Natural killer cell treated with Interleukin-12 subunit alpha and Interleukin-12 subunit beta and Interleukin-15 and Interleukin-18, amount 100 ng/mL, for 72 hours (primary cell): ENCODE measurements around the gene GCM1. TPM values are rescaled to one million over a fixed set of nuclear protein-coding genes. Genes with fewer than 3 reads are reported as not detected.
"Not testable (repeated sequence)": the region's sequence is repeated elsewhere in the genome, so short reads cannot be mapped to it uniquely, and the experiment has no call there.

Source experiments
- ATAC-seq, 2 donors: fragments of 150-1000 bp; cut with Tn5 transposase in 1 of 2; sonication (Bioruptor Pico), chemical (Tn5 transposase) in 1 of 2; 2 replicates each; pipeline ENCODE4 v1.10.0; 2021
- DNase-seq: peaks from one replicate; pipeline ENCODE4 v3.0.0; 2022; ENCODE audit warnings: low spot score
- H3K27ac Mint-ChIP-seq, 2 donors: 1 replicate in 1 of 2; 2 replicates in 1 of 2; pipeline ENCODE4 v1.8.0; 2022; ENCODE audit warnings: mixed read lengths in 2 of 2, mild to moderate bottlenecking in 1 of 2, moderate library complexity in 1 of 2
- H3K27me3 Mint-ChIP-seq, 2 donors: 1 replicate in 1 of 2; 2 replicates in 1 of 2; pipeline ENCODE4 v1.8.0; 2022; ENCODE audit warnings: mixed read lengths in 2 of 2
- H3K36me3 Mint-ChIP-seq: one replicate; pipeline ENCODE4 v1.8.0; 2022; ENCODE audit warnings: mixed read lengths
- H3K4me1 Mint-ChIP-seq, 2 donors: 1 replicate in 1 of 2; 2 replicates in 1 of 2; pipeline ENCODE4 v1.8.0; 2022; ENCODE audit warnings: low read depth in 2 of 2, mixed read lengths in 2 of 2, mild to moderate bottlenecking in 1 of 2
- H3K4me3 Mint-ChIP-seq: one replicate; pipeline ENCODE4 v1.8.0; 2022; ENCODE audit warnings: mixed read lengths
- H3K9me3 Mint-ChIP-seq: 2 replicates; pipeline ENCODE4 v1.8.0; 2022; ENCODE audit warnings: mixed read lengths
- total RNA-seq, 2 donors: library from RNA; stranded (reverse); gene quantifications; one replicate each; pipeline ENCODE4 v1.2.3, GENCODE V29; 2022

The GCM1 gene
- total RNA-seq, 2 donors from 2014 or later, result 0.24 TPM; not detected in 1

- H3K9me3 Mint-ChIP-seq, result no peaks in the 10 kb centered on the region
- no peak overlapping the region for H3K27ac Mint-ChIP-seq
- H3K36me3 Mint-ChIP-seq, result no peaks in the 10 kb centered on the region
These were observed 16.7 kb upstream of the GCM1 start for GRCh38 chr6:53165293-53165692.

GRCh38 chr6:53162606-53163005 lies 14.0 kb upstream of the GCM1 start:
- H3K27ac Mint-ChIP-seq, result peak overlapping the region in 1 of 2 donors; percentile 20
- no peaks in the 10 kb centered on the region for H3K36me3 Mint-ChIP-seq
- H3K27me3 Mint-ChIP-seq, result no peaks in the 10 kb centered on the region
- ATAC-seq (peak in 1 of 2 donors; percentile 46), DNase-seq (no peak)
- H3K4me3 Mint-ChIP-seq, result no peak overlapping the region
- no peaks in the 10 kb centered on the region for H3K9me3 Mint-ChIP-seq
- peaks cover 8% of the 10 kb centered on the region in 2 donors for H3K4me1 Mint-ChIP-seq

More at GRCh38 chr6:53165293-53165692, 16.7 kb upstream of the GCM1 start:
- ATAC-seq, result no peak
- no peak for DNase-seq
- Mint-ChIP-seq H3K4me3 (no peak overlapping the region), H3K27me3 (no peaks in the 10 kb centered on the region), H3K4me1 (peaks cover 8% of the 10 kb centered on the region in 2 donors)

- H3K9me3 Mint-ChIP-seq, result no peaks in the 10 kb centered on the region
- H3K4me1 Mint-ChIP-seq, result peaks cover 8% of the 10 kb centered on the region in 2 donors
- DNase-seq (no peak), ATAC-seq (no peak)
- H3K4me3 Mint-ChIP-seq, result no peak overlapping the region
- H3K27me3 Mint-ChIP-seq, result no peaks in the 10 kb centered on the region
- no peaks in the 10 kb centered on the region for H3K36me3 Mint-ChIP-seq
- H3K27ac Mint-ChIP-seq, result no peak overlapping the region
These were observed 12.9 kb upstream of the GCM1 start for GRCh38 chr6:53161481-53162009.

GRCh38 chr6:53159558-53159957 lies 10.9 kb upstream of the GCM1 start:
- ATAC-seq (no peak), DNase-seq (no peak)
- H3K36me3 Mint-ChIP-seq, result no peaks in the 10 kb centered on the region
- H3K4me1 Mint-ChIP-seq, result peaks cover 8% of the 10 kb centered on the region in 2 donors
- no peaks in the 10 kb centered on the region for H3K27me3 Mint-ChIP-seq
- H3K4me3 Mint-ChIP-seq, result no peak overlapping the region
- no peak overlapping the region for H3K27ac Mint-ChIP-seq
- no peaks in the 10 kb centered on the region for H3K9me3 Mint-ChIP-seq

GRCh38 chr6:53158076-53158475 lies 9.4 kb upstream of the GCM1 start:
- H3K36me3 Mint-ChIP-seq, H3K4me1 Mint-ChIP-seq, H3K4me3 Mint-ChIP-seq, H3K27ac Mint-ChIP-seq, ATAC-seq, H3K9me3 Mint-ChIP-seq, DNase-seq, H3K27me3 Mint-ChIP-seq: not testable (repeated sequence)

- H3K9me3 Mint-ChIP-seq, H3K4me1 Mint-ChIP-seq, H3K4me3 Mint-ChIP-seq, DNase-seq, ATAC-seq, H3K27ac Mint-ChIP-seq, H3K36me3 Mint-ChIP-seq: not testable (repeated sequence)
- H3K27me3 Mint-ChIP-seq, result peaks cover 0 to 12% of the 10 kb centered on the region in 2 donors
These were observed 6.6 kb upstream of the GCM1 start for GRCh38 chr6:53155279-53155678.

GRCh38 chr6:53154794-53155193 lies 6.2 kb upstream of the GCM1 start:
- H3K27me3 Mint-ChIP-seq, result peaks cover 0 to 12% of the 10 kb centered on the region in 2 donors
- H3K27ac Mint-ChIP-seq, result no peak overlapping the region
- H3K9me3 Mint-ChIP-seq, result no peaks in the 10 kb centered on the region
- no peak overlapping the region for H3K4me3 Mint-ChIP-seq
- no peak for ATAC-seq
- no peaks in the 10 kb centered on the region for H3K4me1 Mint-ChIP-seq
- no peak for DNase-seq
- H3K36me3 Mint-ChIP-seq, result no peaks in the 10 kb centered on the region

GRCh38 chr6:53154071-53154470 lies 5.4 kb upstream of the GCM1 start:
- Mint-ChIP-seq H3K4me3 (no peak overlapping the region), H3K9me3 (no peaks in the 10 kb centered on the region), H3K36me3 (no peaks in the 10 kb centered on the region), H3K27ac (no peak overlapping the region), H3K4me1 (no peaks in the 10 kb centered on the region), H3K27me3 (peaks cover 0 to 12% of the 10 kb centered on the region in 2 donors)
- ATAC-seq, result no peak
- DNase-seq, result no peak

- Mint-ChIP-seq H3K27me3 (peaks cover 0 to 18% of the 10 kb centered on the region in 2 donors), H3K9me3 (no peaks in the 10 kb centered on the region), H3K4me3 (no peak overlapping the region), H3K4me1 (no peaks in the 10 kb centered on the region), H3K36me3 (no peaks in the 10 kb centered on the region), H3K27ac (no peak overlapping the region)
- ATAC-seq (no peak), DNase-seq (no peak)
These were observed 3.9 kb upstream of the GCM1 start for GRCh38 chr6:53152576-53152975.

GRCh38 chr6:53151676-53152075 lies 3.0 kb upstream of the GCM1 start:
- no peaks in the 10 kb centered on the region for H3K36me3 Mint-ChIP-seq
- H3K9me3 Mint-ChIP-seq, result no peaks in the 10 kb centered on the region
- H3K27me3 Mint-ChIP-seq, result peaks cover 0 to 18% of the 10 kb centered on the region in 2 donors
- H3K27ac Mint-ChIP-seq, result no peak overlapping the region
- H3K4me1 Mint-ChIP-seq, result no peaks in the 10 kb centered on the region
- H3K4me3 Mint-ChIP-seq, result no peak overlapping the region
- DNase-seq, result no peak
- no peak for ATAC-seq

- no peak overlapping the region for H3K4me3 Mint-ChIP-seq
- H3K9me3 Mint-ChIP-seq, result no peaks in the 10 kb centered on the region
- ATAC-seq (no peak), DNase-seq (no peak)
- H3K36me3 Mint-ChIP-seq, result no peaks in the 10 kb centered on the region
- H3K27ac Mint-ChIP-seq, result no peak overlapping the region
- no peaks in the 10 kb centered on the region for H3K4me1 Mint-ChIP-seq
- H3K27me3 Mint-ChIP-seq, result peaks cover 3 to 42% of the 10 kb centered on the region in 2 donors
These were observed 3.8 kb downstream of the GCM1 start for GRCh38 chr6:53144802-53145201.

GRCh38 chr6:53143710-53144109 lies 4.9 kb downstream of the GCM1 start:
- H3K27me3 Mint-ChIP-seq, result peaks cover 3 to 42% of the 10 kb centered on the region in 2 donors
- DNase-seq, result no peak
- H3K9me3 Mint-ChIP-seq, result no peaks in the 10 kb centered on the region
- no peak for ATAC-seq
- no peak overlapping the region for H3K4me3 Mint-ChIP-seq
- no peak overlapping the region for H3K27ac Mint-ChIP-seq
- no peaks in the 10 kb centered on the region for H3K36me3 Mint-ChIP-seq
- H3K4me1 Mint-ChIP-seq, result no peaks in the 10 kb centered on the region

GRCh38 chr6:53142810-53143209 lies 5.8 kb downstream of the GCM1 start:
- peaks cover 3 to 38% of the 10 kb centered on the region in 2 donors for H3K27me3 Mint-ChIP-seq
- no peaks in the 10 kb centered on the region for H3K4me1 Mint-ChIP-seq
- H3K4me3 Mint-ChIP-seq, result no peak overlapping the region

GRCh38 chr6:53139841-53140413 lies 8.7 kb downstream of the GCM1 start:
- ATAC-seq, result no peak
- Mint-ChIP-seq H3K27me3 (peaks cover 6 to 42% of the 10 kb centered on the region in 2 donors), H3K4me1 (no peaks in the 10 kb centered on the region), H3K4me3 (no peak overlapping the region), H3K36me3 (no peaks in the 10 kb centered on the region), H3K27ac (no peak overlapping the region), H3K9me3 (no peaks in the 10 kb centered on the region)
- DNase-seq, result no peak

More at GRCh38 chr6:53142810-53143209, 5.8 kb downstream of the GCM1 start:
- ATAC-seq (no peak), DNase-seq (no peak)
- Mint-ChIP-seq H3K27ac (no peak overlapping the region), H3K9me3 (no peaks in the 10 kb centered on the region), H3K36me3 (no peaks in the 10 kb centered on the region)
